Gastrocnemius medialis (tissue), 4 donors: ENCODE data around the gene OGG1. TPM values are rescaled to one million over a fixed set of nuclear protein-coding genes. Genes with fewer than 3 reads are reported as not detected.
A peak's percentile ranks its signal among the peaks of the same experiment; 100 is the strongest.

Experiments used
- ATAC-seq, 2 donors: fragments of 150-250 bp; one replicate each; pipeline ENCODE4 v1.9.1; 2016
- DNase-seq, 2 donors: peaks; one replicate each; pipeline ENCODE4 v3.0.0-alpha.2; 2019
- H3K27ac ChIP-seq, 4 donors: fragments of 200-600 bp; sonication (generic); 1 replicate in 1 of 4; 2 replicates in 3 of 4; pipeline ENCODE4 v1.5.1; 2016 to 2018; ENCODE audit warnings: mild to moderate bottlenecking in 2 of 4, moderate library complexity in 1 of 4
- H3K27me3 ChIP-seq, 3 donors: fragments of 200-600 bp; sonication (generic) in 2 of 3; 1 replicate in 1 of 3; 2 replicates in 2 of 3; pipeline versions ENCODE4 v1.5.1 to v1.6.0; 2016 to 2019; ENCODE audit warnings: mild to moderate bottlenecking in 1 of 3, moderate library complexity in 1 of 3
- H3K36me3 ChIP-seq, 2 donors: fragments of 200-600 bp; sonication (generic) in 1 of 2; one replicate each; pipeline ENCODE4 v1.5.1; 2017 to 2018
- H3K4me1 ChIP-seq, 2 donors: fragments of 200-600 bp; sonication (generic) in 1 of 2; one replicate each; pipeline ENCODE4 v1.5.1; 2016 to 2017; ENCODE audit warnings: mild to moderate bottlenecking in 2 of 2
- H3K4me3 ChIP-seq, 4 donors: fragments of 200-600 bp; sonication (generic) in 3 of 4; 1 replicate in 1 of 4; 2 replicates in 3 of 4; pipeline ENCODE4 v1.5.1; 2016 to 2019; ENCODE audit warnings: mild to moderate bottlenecking in 2 of 4
- H3K9me3 ChIP-seq, 3 donors: fragments of 200-600 bp; sonication (generic) in 2 of 3; 1 replicate in 1 of 3; 2 replicates in 2 of 3; pipeline ENCODE4 v1.5.1; 2016 to 2019
- CTCF ChIP-seq, 5 experiments: fragments of 450-650 bp in 3 of 5; fragments of 200-600 bp in 2 of 5; sonication (generic) in 2 of 5; IDR thresholded peaks in 4 of 5; conservative IDR thresholded peaks in 1 of 5; 1 replicate in 4 of 5; 2 replicates in 1 of 5; pipeline ENCODE4 v1.5.1; 2016 to 2019; ENCODE audit warnings: antibody characterized with exemption in 5 of 5, mild to moderate bottlenecking in 3 of 5, moderate library complexity in 3 of 5
- POLR2A ChIP-seq, 2 donors: fragments of 450-650 bp; IDR thresholded peaks; one replicate each; pipeline ENCODE4 v1.6.1; 2017; ENCODE audit warnings: antibody characterized with exemption in 2 of 2, mild to moderate bottlenecking in 2 of 2, moderate library complexity in 2 of 2
- in situ Hi-C, 4 donors: fragments of 200-750 bp; cut with MboI; loops; one replicate each; pipeline versions ENCODE4 v1.15.0 to v1.8.0; 2017; ENCODE audit warnings: low sequenced_read_pairs in 4 of 4
- intact Hi-C: fragments of 100-400 bp; cut with DNase I; formaldehyde crosslinking; loops from one replicate; pipeline ENCODE4 v1.15.1; 2023; ENCODE audit warnings: low total_unique reads
- total RNA-seq, 4 donors: library from RNA; depleted of rRNA; stranded (reverse); fragments of >200 nt; gene quantifications; one replicate each; pipeline versions ENCODE4 v1.1.0 to v1.2.3, GENCODE V29; 2016

The OGG1 gene
- total RNA-seq, 4 donors from 2014 or later, result 4.1 to 13.3 (median 7.4) TPM

- H3K27me3 ChIP-seq, result no peaks in the 10 kb centered on the region
- intact Hi-C loops, result no loop called here
- ATAC-seq (no peak), DNase-seq (no peak)
- in situ Hi-C loops, result no loop called here
- TF ChIP-seq CTCF (IDR thresholded peaks at IDR 0.05 in 4 of 5, conservative IDR thresholded peaks at IDR 0.05 in 1 of 5), result no peak
- TF ChIP-seq POLR2A (IDR thresholded peaks at IDR 0.05), result no peak
- H3K36me3 ChIP-seq, result no peaks in the 10 kb centered on the region
- H3K27ac ChIP-seq, result no peak overlapping the region
- no peak overlapping the region for H3K4me3 ChIP-seq
- no peaks in the 10 kb centered on the region for H3K4me1 ChIP-seq
- H3K9me3 ChIP-seq, result no peaks in the 10 kb centered on the region
Observed at GRCh38 chr3:9721700-9722060, 28.1 kb upstream of the OGG1 start.

DNA sequence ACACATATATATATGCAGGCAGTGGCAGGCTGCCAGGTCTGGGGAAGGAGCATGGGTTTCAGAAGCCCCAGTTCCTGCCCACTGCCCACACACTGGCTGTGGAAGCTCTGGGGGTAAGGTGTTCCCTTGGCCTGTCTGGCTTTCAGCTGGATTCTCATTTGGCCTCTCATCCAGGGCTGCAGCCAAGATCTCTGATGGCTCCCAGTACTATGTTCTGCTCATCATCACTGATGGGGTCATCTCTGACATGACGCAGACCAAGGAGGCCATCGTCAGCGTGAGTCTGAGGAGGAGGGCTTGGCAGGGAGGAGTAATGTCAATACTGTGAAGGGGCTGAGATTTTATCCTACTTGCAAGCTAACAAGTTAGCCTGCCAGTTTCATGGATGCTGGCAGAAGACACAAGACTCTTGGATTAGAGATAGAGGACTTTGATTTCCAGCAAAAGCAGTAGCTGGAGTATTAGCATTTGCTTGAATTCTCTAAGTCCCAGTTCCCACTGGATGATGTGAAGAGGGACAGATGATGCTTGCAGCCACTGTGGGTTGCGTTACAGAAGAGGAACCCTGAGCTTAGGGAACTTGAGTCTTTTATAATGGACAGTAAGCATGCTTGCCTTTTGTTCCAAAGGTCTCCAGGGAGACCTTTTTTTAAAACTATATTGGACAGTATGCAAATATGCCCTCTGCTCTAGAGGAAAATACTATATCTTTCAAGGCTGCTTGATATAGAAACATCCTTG, 23.8 kb upstream of the OGG1 start:
- TF ChIP-seq POLR2A (IDR thresholded peaks at IDR 0.05) (no peak), CTCF (IDR thresholded peaks at IDR 0.05 in 4 of 5, conservative IDR thresholded peaks at IDR 0.05 in 1 of 5) (no peak)
- Histone ChIP-seq H3K27me3 (no peaks in the 10 kb centered on the region), H3K9me3 (no peaks in the 10 kb centered on the region), H3K36me3 (no peaks in the 10 kb centered on the region), H3K4me3 (no peak overlapping the region), H3K4me1 (peaks cover 0 to 4% of the 10 kb centered on the region in 2 donors), H3K27ac (no peak overlapping the region)
- ATAC-seq, result no peak
- in situ Hi-C loops (no loop called here), intact Hi-C loops (no loop called here)
- DNase-seq, result no peak

DNA sequence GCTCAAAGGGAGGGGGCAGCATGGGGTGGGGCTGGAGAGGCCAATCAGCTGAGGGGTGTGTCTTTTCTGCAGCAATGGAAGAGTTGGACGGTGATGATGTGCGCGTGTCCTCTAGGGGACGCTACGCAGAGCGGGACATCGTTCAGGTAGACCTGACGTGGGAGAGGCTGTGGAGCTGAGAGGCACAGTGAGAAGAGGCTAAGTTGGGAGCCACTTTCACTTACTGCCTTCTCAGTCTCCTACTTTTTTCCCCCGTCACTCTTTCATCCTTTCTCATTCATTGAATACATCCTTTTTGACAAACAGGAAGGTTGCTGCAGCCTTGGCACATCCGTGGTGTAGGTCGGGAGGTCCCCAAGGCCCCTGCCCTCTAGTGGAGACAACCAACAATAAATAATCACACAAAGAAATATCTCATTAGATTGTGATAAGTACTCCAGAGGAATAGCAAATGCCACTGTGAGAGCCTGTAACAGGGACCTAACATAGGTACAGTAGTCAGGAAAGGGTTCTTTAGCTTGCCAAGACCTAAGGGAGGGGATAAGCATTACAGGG, 22.6 kb upstream of the OGG1 start:
- Histone ChIP-seq H3K4me1 (peaks cover 0 to 6% of the 10 kb centered on the region in 2 donors), H3K27me3 (no peaks in the 10 kb centered on the region), H3K36me3 (no peaks in the 10 kb centered on the region), H3K4me3 (no peak overlapping the region), H3K9me3 (no peaks in the 10 kb centered on the region), H3K27ac (no peak overlapping the region)
- ATAC-seq (no peak), DNase-seq (no peak)
- no peak for TF ChIP-seq POLR2A (IDR thresholded peaks at IDR 0.05)
- TF ChIP-seq CTCF (IDR thresholded peaks at IDR 0.05 in 4 of 5, conservative IDR thresholded peaks at IDR 0.05 in 1 of 5), result peak in 1 of 5 experiments; percentile 6
- in situ Hi-C loops (no loop called here), intact Hi-C loops (no loop called here)

DNA sequence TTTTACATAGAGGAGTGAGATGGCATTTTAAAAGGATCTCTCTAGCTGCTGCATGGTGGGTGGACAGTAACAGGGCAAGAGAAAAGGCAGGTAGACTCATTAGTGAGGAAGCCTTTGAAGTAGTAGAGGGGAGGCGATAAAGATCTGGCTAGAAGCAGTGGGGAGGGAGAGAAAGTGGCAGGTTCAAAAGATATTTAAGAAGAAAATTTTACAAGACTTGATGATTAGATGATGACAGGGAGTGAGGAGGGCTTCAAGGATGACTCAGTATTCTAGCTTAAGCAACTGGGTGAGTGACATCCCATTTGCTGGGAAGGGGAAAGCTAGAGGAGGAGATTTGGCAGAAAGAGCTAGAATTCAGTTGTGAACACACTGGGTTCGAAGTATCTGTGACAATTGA, 22.0 kb upstream of the OGG1 start:
- intact Hi-C loops, result no loop called here
- H3K4me3 ChIP-seq, result no peak overlapping the region
- ATAC-seq, result no peak

More for the DNA sequence above, 22.0 kb upstream of the OGG1 start:
- in situ Hi-C loops, result no loop called here
- DNase-seq, result no peak
- H3K27me3 ChIP-seq, result no peaks in the 10 kb centered on the region
- no peaks in the 10 kb centered on the region for H3K36me3 ChIP-seq
- TF ChIP-seq CTCF (IDR thresholded peaks at IDR 0.05 in 4 of 5, conservative IDR thresholded peaks at IDR 0.05 in 1 of 5) (no peak), POLR2A (IDR thresholded peaks at IDR 0.05) (no peak)
- no peaks in the 10 kb centered on the region for H3K9me3 ChIP-seq
- H3K4me1 ChIP-seq, result peaks cover 5 to 12% of the 10 kb centered on the region in 2 donors
- no peak overlapping the region for H3K27ac ChIP-seq
